Fibroblast of peridontal ligament (primary cell): ENCODE data around the gene RNASE12.
"Not testable (repeated sequence)": the region's sequence is repeated elsewhere in the genome, so short reads cannot be mapped to it uniquely, and the experiment has no call there.

ENCODE experiments used
- DNase-seq: peaks from one replicate; pipeline ENCODE4 v3.0.0-alpha.2; 2010; ENCODE audit errors: extremely low read depth

Gene RNASE12

GRCh38 chr14:20614038-20614840 is 23.1 kb upstream of the RNASE12 start:
- no peak for DNase-seq

- DNase-seq, result peak; percentile 99
Observed at GRCh38 chr14:20613094-20614037, 22.2 kb upstream of the RNASE12 start.

GRCh38 chr14:20612403-20612802 is 21.2 kb upstream of the RNASE12 start:
- DNase-seq, result no peak

GRCh38 chr14:20611277-20611676 is 20.1 kb upstream of the RNASE12 start:
- DNase-seq, result no peak

GRCh38 chr14:20610002-20610765 is 19.0 kb upstream of the RNASE12 start:
- DNase-seq, result peak; percentile 82

- DNase-seq, result peak; percentile 95
Observed at GRCh38 chr14:20609215-20610001, 18.2 kb upstream of the RNASE12 start.

GRCh38 chr14:20608383-20609110 is 17.4 kb upstream of the RNASE12 start:
- DNase-seq, result no peak

- no peak for DNase-seq
Observed at GRCh38 chr14:20607617-20608016, 16.4 kb upstream of the RNASE12 start.

- no peak for DNase-seq
Observed at GRCh38 chr14:20606902-20607242, 15.7 kb upstream of the RNASE12 start.

GRCh38 chr14:20606190-20606901 is 15.2 kb upstream of the RNASE12 start:
- peak; percentile 44 for DNase-seq

- no peak for DNase-seq
Observed at GRCh38 chr14:20603813-20604690, 12.9 kb upstream of the RNASE12 start.

- DNase-seq, result no peak
Observed at GRCh38 chr14:20602583-20602982, 11.4 kb upstream of the RNASE12 start.

GRCh38 chr14:20601522-20601921 is 10.3 kb upstream of the RNASE12 start:
- DNase-seq, result no peak

GRCh38 chr14:20597108-20597507 is 5.9 kb upstream of the RNASE12 start:
- DNase-seq, result no peak

GRCh38 chr14:20595726-20596125 is 4.5 kb upstream of the RNASE12 start:
- DNase-seq, result not testable (repeated sequence)

GRCh38 chr14:20592574-20592973 is 1.4 kb upstream of the RNASE12 start:
- DNase-seq, result no peak

- DNase-seq, result no peak
Observed at GRCh38 chr14:20587489-20588154, 3.6 kb downstream of the RNASE12 start, which contains the start of gene RNASE11. Gene RNASE11 (minus strand): TSS chr14:20588001.

- DNase-seq, result no peak
Observed at GRCh38 chr14:20583908-20584307, 7.3 kb downstream of the RNASE12 start.
